Activated naive CD4-positive, alpha-beta T cell treated with anti-CD3 and anti-CD28 coated beads, Interleukin-2, amount 50 U/mL, for 72 hours (primary cell): ENCODE measurements around the gene CLEC16A. TPM values are rescaled to one million over a fixed set of nuclear protein-coding genes. Genes with fewer than 3 reads are reported as not detected.
"Not testable (repeated sequence)": the region's sequence is repeated elsewhere in the genome, so short reads cannot be mapped to it uniquely, and the experiment has no call there.

Experiments
- ATAC-seq, 2 donors: fragments of 150-1000 bp; cut with Tn5 transposase; 2 replicates each; pipeline ENCODE4 v1.10.0; 2021; ENCODE audit warnings: mild to moderate bottlenecking in 2 of 2, moderate library complexity in 2 of 2
- DNase-seq, 2 donors: peaks; one replicate each; pipeline ENCODE4 v3.0.0; 2021 to 2022; ENCODE audit warnings: low spot score in 2 of 2
- H3K27ac Mint-ChIP-seq, 2 donors: one replicate each; pipeline ENCODE4 v1.8.0; 2022; ENCODE audit warnings: mild to moderate bottlenecking in 2 of 2, mixed read lengths in 2 of 2
- H3K36me3 Mint-ChIP-seq, 2 donors: one replicate each; pipeline ENCODE4 v1.8.0; 2022; ENCODE audit warnings: mixed read lengths in 2 of 2
- H3K9me3 Mint-ChIP-seq, 2 donors: one replicate each; pipeline ENCODE4 v1.8.0; 2022; ENCODE audit warnings: mixed read lengths in 2 of 2
- total RNA-seq, 2 donors: library from RNA; stranded (reverse); gene quantifications; one replicate each; pipeline ENCODE4 v1.2.3, GENCODE V29; 2022

Gene CLEC16A
- total RNA-seq, 2 donors from 2014 or later, result 28.0 to 33.2 TPM

GRCh38 chr16:10922328-10923145, 21.8 kb upstream of the CLEC16A start:
- no peak for DNase-seq
- ATAC-seq, result no peak
- no peaks in the 10 kb centered on the region for H3K9me3 Mint-ChIP-seq
- H3K36me3 Mint-ChIP-seq, result peaks cover 0 to 7% of the 10 kb centered on the region in 2 donors
- no peak overlapping the region for H3K27ac Mint-ChIP-seq

GRCh38 chr16:10923146-10923649, 21.2 kb upstream of the CLEC16A start:
- H3K9me3 Mint-ChIP-seq, result no peaks in the 10 kb centered on the region
- no peak for DNase-seq
- no peak for ATAC-seq
- H3K27ac Mint-ChIP-seq, result no peak overlapping the region
- H3K36me3 Mint-ChIP-seq, result peaks cover 0 to 7% of the 10 kb centered on the region in 2 donors

GRCh38 chr16:10923650-10924214, 20.6 kb upstream of the CLEC16A start:
- H3K27ac Mint-ChIP-seq, result no peak overlapping the region
- no peaks in the 10 kb centered on the region for H3K9me3 Mint-ChIP-seq
- ATAC-seq, result no peak
- H3K36me3 Mint-ChIP-seq, result peaks cover 0 to 7% of the 10 kb centered on the region in 2 donors
- no peak for DNase-seq

GRCh38 chr16:10925285-10925684, 19.1 kb upstream of the CLEC16A start:
- H3K36me3 Mint-ChIP-seq, ATAC-seq, DNase-seq, H3K9me3 Mint-ChIP-seq: not testable (repeated sequence)
- peak overlapping the region in 1 of 2 donors; percentile 49 for H3K27ac Mint-ChIP-seq

GRCh38 chr16:10926094-10926493, 18.3 kb upstream of the CLEC16A start:
- no peaks in the 10 kb centered on the region for H3K9me3 Mint-ChIP-seq

GRCh38 chr16:10926867-10927266, 17.5 kb upstream of the CLEC16A start:
- no peak for DNase-seq
- peaks cover 0 to 7% of the 10 kb centered on the region in 2 donors for H3K36me3 Mint-ChIP-seq
- ATAC-seq, result no peak
- no peaks in the 10 kb centered on the region for H3K9me3 Mint-ChIP-seq
- H3K27ac Mint-ChIP-seq, result no peak overlapping the region

More at GRCh38 chr16:10926094-10926493, 18.3 kb upstream of the CLEC16A start:
- no peak for ATAC-seq
- no peak for DNase-seq
- no peak overlapping the region for H3K27ac Mint-ChIP-seq
- H3K36me3 Mint-ChIP-seq, result peaks cover 0 to 7% of the 10 kb centered on the region in 2 donors

- Mint-ChIP-seq H3K36me3 (peaks cover 0 to 7% of the 10 kb centered on the region in 2 donors), H3K27ac (peak overlapping the region in 1 of 2 donors; percentile 15), H3K9me3 (no peaks in the 10 kb centered on the region)
- ATAC-seq, result no peak
- DNase-seq, result no peak
Measured at GRCh38 chr16:10927497-10928112, 16.8 kb upstream of the CLEC16A start.

GRCh38 chr16:10929097-10929496, 15.3 kb upstream of the CLEC16A start:
- not testable (repeated sequence) for H3K36me3 Mint-ChIP-seq, H3K9me3 Mint-ChIP-seq, ATAC-seq, DNase-seq
- H3K27ac Mint-ChIP-seq, result peak overlapping the region in 1 of 2 donors; percentile 68

- H3K9me3 Mint-ChIP-seq, result no peaks in the 10 kb centered on the region
- ATAC-seq (no peak), DNase-seq (no peak)
- H3K36me3 Mint-ChIP-seq, result peaks cover 0 to 7% of the 10 kb centered on the region in 2 donors
- peak overlapping the region; percentile 7 to 21 for H3K27ac Mint-ChIP-seq
Measured at GRCh38 chr16:10929853-10930754, 14.3 kb upstream of the CLEC16A start.

- Mint-ChIP-seq H3K9me3 (no peaks in the 10 kb centered on the region), H3K36me3 (peaks cover 0 to 2% of the 10 kb centered on the region in 2 donors), H3K27ac (peak overlapping the region in 1 of 2 donors; percentile 68)
- no peak for DNase-seq
- ATAC-seq, result no peak
Measured at GRCh38 chr16:10930755-10931093, 13.6 kb upstream of the CLEC16A start.

- Mint-ChIP-seq H3K36me3 (no peaks in the 10 kb centered on the region), H3K9me3 (no peaks in the 10 kb centered on the region), H3K27ac (peak overlapping the region in 1 of 2 donors; percentile 68)
- DNase-seq (no peak), ATAC-seq (no peak)
Measured at GRCh38 chr16:10931134-10931533, 13.2 kb upstream of the CLEC16A start.

GRCh38 chr16:10931977-10932632, 12.3 kb upstream of the CLEC16A start:
- Mint-ChIP-seq H3K27ac (no peak overlapping the region), H3K9me3 (no peaks in the 10 kb centered on the region), H3K36me3 (no peaks in the 10 kb centered on the region)
- DNase-seq (no peak), ATAC-seq (no peak)

- Mint-ChIP-seq H3K9me3 (no peaks in the 10 kb centered on the region), H3K36me3 (no peaks in the 10 kb centered on the region), H3K27ac (no peak overlapping the region)
- ATAC-seq (no peak), DNase-seq (no peak)
Measured at GRCh38 chr16:10932959-10933710, 11.2 kb upstream of the CLEC16A start.

- ATAC-seq (no peak), DNase-seq (no peak)
- Mint-ChIP-seq H3K27ac (peak overlapping the region in 1 of 2 donors; percentile 7), H3K36me3 (peaks cover 0 to 5% of the 10 kb centered on the region in 2 donors), H3K9me3 (no peaks in the 10 kb centered on the region)
Measured at GRCh38 chr16:10933865-10934264, 10.5 kb upstream of the CLEC16A start.

GRCh38 chr16:10934325-10935107, 9.8 kb upstream of the CLEC16A start:
- Mint-ChIP-seq H3K9me3 (no peaks in the 10 kb centered on the region), H3K27ac (peak overlapping the region in 1 of 2 donors; percentile 7), H3K36me3 (peaks cover 4 to 8% of the 10 kb centered on the region in 2 donors)
- ATAC-seq (no peak), DNase-seq (no peak)
